ENCODE results near the gene SEMA4C. TPM values are rescaled to one million over a fixed set of nuclear protein-coding genes. Genes with fewer than 3 reads are reported as not detected.

The SEMA4C gene
- total and polyA plus RNA-seq, 2 of the 4 experiments (the other 2 are of a cell fraction): 15.8 to 24.3 TPM

DNA sequence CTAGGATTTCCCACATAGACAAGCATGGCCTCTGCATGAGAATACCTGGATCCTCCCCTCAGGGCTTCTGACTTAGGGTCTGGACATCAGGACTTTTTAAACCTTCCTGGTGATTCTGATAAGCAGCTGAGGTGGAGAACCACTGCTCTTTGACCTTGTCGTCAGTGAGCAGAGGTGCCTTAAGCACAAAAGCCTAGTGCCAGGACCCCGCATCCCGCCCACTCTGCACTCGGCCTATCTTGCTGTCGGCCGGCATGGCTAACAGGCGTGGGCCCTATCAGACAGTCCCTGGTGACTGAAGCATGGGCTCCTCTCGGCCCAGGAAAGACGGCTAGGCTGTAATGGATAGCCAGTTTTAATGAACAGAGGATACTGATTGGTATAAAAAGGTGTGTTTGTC lies 32.3 kb downstream of the SEMA4C start:
- Histone ChIP-seq H3K79me1 (ENCODE audit: low read depth in 1 of 2, low read length in 2 of 2) (no peaks in the 10 kb centered on the region), H3K9me3 (ENCODE audit: control insufficient read depth, insufficient read depth, low read length) (no peaks in the 10 kb centered on the region), H2BK15ac (ENCODE audit: low read depth, low read length) (no peak overlapping the region), H3K9ac (ENCODE audit: low read depth, low read length) (no peak overlapping the region), H3K23ac (ENCODE audit: low read depth, low read length) (no peak overlapping the region), H3K14ac (replicated peaks; ENCODE audit: low read depth, low read length) (no peak overlapping the region), H3K4me2 (ENCODE audit: low read depth, low read length) (no peak overlapping the region), H2AFZ (replicated peaks; ENCODE audit: low read length, poor library complexity) (no peak overlapping the region), H3K36me3 (ENCODE audit: control insufficient read depth, insufficient read depth, low read length) (peaks cover 5% of the 10 kb centered on the region; the same call in 1 of the 2 replicates), H2BK5ac (ENCODE audit: low read depth, low read length, poor library complexity, severe bottlenecking) (no peak overlapping the region), H3K4ac (ENCODE audit: low read depth, low read length) (no peak overlapping the region), H3K27me3 (ENCODE audit: control insufficient read depth, insufficient read depth, low read length) (no peaks in the 10 kb centered on the region), H4K91ac (ENCODE audit: insufficient read depth, low read depth, low read length) (no peak overlapping the region), H2BK120ac (ENCODE audit: low read depth, low read length) (no peak overlapping the region), H4K20me1 (ENCODE audit: insufficient read depth, low read length) (no peaks in the 10 kb centered on the region; the same call in 1 of the 2 replicates), H3K56ac (ENCODE audit: extremely low read depth, insufficient read depth, low read length) (no peak overlapping the region), H3K27ac (ENCODE audit: insufficient read depth, low read length) (no peak overlapping the region), H3K4me3 (ENCODE audit: insufficient read depth, low read depth, low read length) (no peak overlapping the region), H3K18ac (ENCODE audit: low read depth, low read length) (no peak overlapping the region), H2AK5ac (ENCODE audit: low read depth, low read length) (no peak overlapping the region), H4K8ac (ENCODE audit: low read depth in 2 of 2, low read length in 2 of 2) (no peak overlapping the region), H3K9me1 (ENCODE audit: insufficient read depth, low read length) (peaks cover 8% of the 10 kb centered on the region; the same call in 1 of the 2 replicates), H2AK9ac (replicated peaks; ENCODE audit: low read depth, low read length, poor library complexity) (no peak overlapping the region), H4K5ac (ENCODE audit: low read depth, low read length) (no peak overlapping the region), H3K4me1 (ENCODE audit: control insufficient read depth, insufficient read depth, low read length) (peaks cover 8% of the 10 kb centered on the region; the same call in 1 of the 2 replicates), H2BK20ac (ENCODE audit: low read depth, low read length) (no peak overlapping the region)
- ChIA-PET CTCF (no interaction called here), POLR2A (ENCODE audit: unreplicated experiment) (no interaction called here)
- intact Hi-C loops (cut with micrococcal nuclease) (no loop called here), dilution Hi-C loops (cut with HindIII; ENCODE audit: low sequenced_read_pairs, unreplicated experiment) (no loop called here), in situ Hi-C loops (cut with MboI; ENCODE audit: low sequenced_read_pairs) (no loop called here)
- TF ChIP-seq CHD1 (IDR thresholded peaks at IDR 0.05; ENCODE audit: low read depth, low read length) (no peak), POLR2A (IDR thresholded peaks at IDR 0.05; ENCODE audit: low read depth, low read length) (no peak), RAD21 (IDR thresholded peaks at IDR 0.05; ENCODE audit: low read length) (no peak), NFE2L2 (IDR thresholded peaks at IDR 0.05; ENCODE audit: low read depth, low read length) (no peak), BHLHE40 (IDR thresholded peaks at IDR 0.05; ENCODE audit: low read depth, low read length) (no peak), SMC3 (IDR thresholded peaks at IDR 0.05; ENCODE audit: low read depth, low read length) (no peak), MAFK (IDR thresholded peaks at IDR 0.05; ENCODE audit: low read depth, low read length) (no peak), CEBPB (IDR thresholded peaks at IDR 0.05; ENCODE audit: low read depth, low read length) (no peak), MXI1 (IDR thresholded peaks at IDR 0.05; ENCODE audit: borderline replicate concordance, low read depth, low read length) (no peak), FOS (IDR thresholded peaks at IDR 0.05; ENCODE audit: low read depth, low read length) (no peak), RCOR1 (IDR thresholded peaks at IDR 0.05; ENCODE audit: insufficient replicate concordance, low read length) (no peak), RFX5 (IDR thresholded peaks at IDR 0.05; ENCODE audit: low read depth, low read length) (no peak), MAZ (IDR thresholded peaks at IDR 0.05; ENCODE audit: borderline replicate concordance, low read depth, low read length) (no peak)
- TF ChIP-seq, protein P1, sequence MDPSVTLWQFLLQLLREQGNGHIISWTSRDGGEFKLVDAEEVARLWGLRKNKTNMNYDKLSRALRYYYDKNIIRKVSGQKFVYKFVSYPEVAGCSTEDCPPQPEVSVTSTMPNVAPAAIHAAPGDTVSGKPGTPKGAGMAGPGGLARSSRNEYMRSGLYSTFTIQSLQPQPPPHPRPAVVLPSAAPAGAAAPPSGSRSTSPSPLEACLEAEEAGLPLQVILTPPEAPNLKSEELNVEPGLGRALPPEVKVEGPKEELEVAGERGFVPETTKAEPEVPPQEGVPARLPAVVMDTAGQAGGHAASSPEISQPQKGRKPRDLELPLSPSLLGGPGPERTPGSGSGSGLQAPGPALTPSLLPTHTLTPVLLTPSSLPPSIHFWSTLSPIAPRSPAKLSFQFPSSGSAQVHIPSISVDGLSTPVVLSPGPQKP (IDR thresholded peaks at IDR 0.05; ENCODE audit: borderline replicate concordance, low read depth, low read length): no peak
- TF ChIP-seq, protein P2, sequence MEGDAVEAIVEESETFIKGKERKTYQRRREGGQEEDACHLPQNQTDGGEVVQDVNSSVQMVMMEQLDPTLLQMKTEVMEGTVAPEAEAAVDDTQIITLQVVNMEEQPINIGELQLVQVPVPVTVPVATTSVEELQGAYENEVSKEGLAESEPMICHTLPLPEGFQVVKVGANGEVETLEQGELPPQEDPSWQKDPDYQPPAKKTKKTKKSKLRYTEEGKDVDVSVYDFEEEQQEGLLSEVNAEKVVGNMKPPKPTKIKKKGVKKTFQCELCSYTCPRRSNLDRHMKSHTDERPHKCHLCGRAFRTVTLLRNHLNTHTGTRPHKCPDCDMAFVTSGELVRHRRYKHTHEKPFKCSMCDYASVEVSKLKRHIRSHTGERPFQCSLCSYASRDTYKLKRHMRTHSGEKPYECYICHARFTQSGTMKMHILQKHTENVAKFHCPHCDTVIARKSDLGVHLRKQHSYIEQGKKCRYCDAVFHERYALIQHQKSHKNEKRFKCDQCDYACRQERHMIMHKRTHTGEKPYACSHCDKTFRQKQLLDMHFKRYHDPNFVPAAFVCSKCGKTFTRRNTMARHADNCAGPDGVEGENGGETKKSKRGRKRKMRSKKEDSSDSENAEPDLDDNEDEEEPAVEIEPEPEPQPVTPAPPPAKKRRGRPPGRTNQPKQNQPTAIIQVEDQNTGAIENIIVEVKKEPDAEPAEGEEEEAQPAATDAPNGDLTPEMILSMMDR (conservative IDR thresholded peaks at IDR 0.05; ENCODE audit: low read depth, low read length): no peak
- TF ChIP-seq, protein P3, sequence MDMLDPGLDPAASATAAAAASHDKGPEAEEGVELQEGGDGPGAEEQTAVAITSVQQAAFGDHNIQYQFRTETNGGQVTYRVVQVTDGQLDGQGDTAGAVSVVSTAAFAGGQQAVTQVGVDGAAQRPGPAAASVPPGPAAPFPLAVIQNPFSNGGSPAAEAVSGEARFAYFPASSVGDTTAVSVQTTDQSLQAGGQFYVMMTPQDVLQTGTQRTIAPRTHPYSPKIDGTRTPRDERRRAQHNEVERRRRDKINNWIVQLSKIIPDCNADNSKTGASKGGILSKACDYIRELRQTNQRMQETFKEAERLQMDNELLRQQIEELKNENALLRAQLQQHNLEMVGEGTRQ (IDR thresholded peaks at IDR 0.05; ENCODE audit: low read depth, low read length): no peak
- ATAC-seq (ENCODE audit: low read depth): no peak
- WGBS, 2 experiments (ENCODE audit: extremely low coverage in 2 of 2, insufficient read length in 1 of 2): no CpG with 5 or more reads among the region's 9 CpGs
- no peak for DNase-seq
- no TSS peak for BruUV-seq (replicated peaks)
